Spleen (tissue), 7 donors: ENCODE measurements around the gene USP49.

Source experiments
- CTCF ChIP-seq, 11 experiments: fragments of 200-600 bp in 7 of 11; fragments of 450-650 bp in 4 of 11; sonication (generic) in 4 of 11; IDR thresholded peaks in 8 of 11; conservative IDR thresholded peaks in 3 of 11; 1 replicate in 7 of 11; 2 replicates in 4 of 11; pipeline versions ENCODE4 v1.4.0 to v1.8.0; 2016 to 2021; ENCODE audit warnings: antibody characterized with exemption in 11 of 11, inconsistent platforms in 4 of 11, mild to moderate bottlenecking in 1 of 11
- POLR2A ChIP-seq, 3 donors: fragments of 450-650 bp; IDR thresholded peaks; one replicate each; pipeline ENCODE4 v1.5.1; 2017; ENCODE audit warnings: antibody characterized with exemption in 3 of 3, mild to moderate bottlenecking in 1 of 3
- donor health status: DM: no; HTN: no; CAD: no; lungs with moderate emphysema.
- donor health status: DM: no; HTN: no; CAD: no.
- donor health status: DM: no; HTN: no; CAD: no.

- TF ChIP-seq CTCF (IDR thresholded peaks at IDR 0.05 in 8 of 11, conservative IDR thresholded peaks at IDR 0.05 in 3 of 11) (no peak), POLR2A (IDR thresholded peaks at IDR 0.05) (no peak)
Observed at GRCh38 chr6:41917528-41917927, 22.4 kb upstream of the USP49 start.
